ENCODE data around the gene MCC. TPM values are rescaled to one million over a fixed set of nuclear protein-coding genes. Genes with fewer than 3 reads are reported as not detected.

Gene MCC
- total and polyA plus RNA-seq, 2 experiments from 2014 or later, result 8.3 to 31.5 TPM

- H3K4me1 ChIP-seq (ENCODE audit: insufficient read depth), result no peaks in the 10 kb centered on the region
- H3K36me3 ChIP-seq (replicated peaks; ENCODE audit: insufficient read depth, low read depth), result no peaks in the 10 kb centered on the region
- H2AFZ ChIP-seq, result no peak overlapping the region
- TF ChIP-seq EZH2phosphoT487 (IDR thresholded peaks at IDR 0.05; ENCODE audit: low read depth, severe bottlenecking, unreplicated experiment) (no peak), EZH2 (IDR thresholded peaks at IDR 0.05; ENCODE audit: borderline replicate concordance) (no peak), CTCF (IDR thresholded peaks at IDR 0.05; ENCODE audit: poor library complexity) (no peak)
- 90% methylated on average over 18 of the region's 21 CpGs for WGBS (ENCODE audit: low lambda C conversion rate, missing lambda C conversion rate)
- no peaks in the 10 kb centered on the region for H4K20me1 ChIP-seq (ENCODE audit: insufficient read depth, poor library complexity, severe bottlenecking)
- no peak for DNase-seq (ENCODE audit: low spot score)
- H3K79me2 ChIP-seq, result no peaks in the 10 kb centered on the region
- no peak overlapping the region for H3K27ac ChIP-seq
- H3K9me3 ChIP-seq (ENCODE audit: low read depth), result no peaks in the 10 kb centered on the region
- no peaks in the 10 kb centered on the region for H3K9me2 ChIP-seq (replicated peaks; ENCODE audit: insufficient read depth)
- H3K4me2 ChIP-seq, result no peak overlapping the region
- no peaks in the 10 kb centered on the region for H3K27me3 ChIP-seq
- no peak overlapping the region for H3K4me3 ChIP-seq
These were observed 55.2 kb downstream of the MCC start for GRCh38 chr5:113433071-113433470.

- Histone ChIP-seq H3K27me3 (no peaks in the 10 kb centered on the region), H3K9me3 (ENCODE audit: low read depth) (no peaks in the 10 kb centered on the region), H3K9me2 (replicated peaks; ENCODE audit: insufficient read depth) (no peaks in the 10 kb centered on the region), H3K36me3 (replicated peaks; ENCODE audit: insufficient read depth, low read depth) (no peaks in the 10 kb centered on the region), H3K79me2 (no peaks in the 10 kb centered on the region), H2AFZ (no peak overlapping the region), H3K27ac (no peak overlapping the region), H3K4me1 (ENCODE audit: insufficient read depth) (no peaks in the 10 kb centered on the region), H3K4me3 (no peak overlapping the region), H4K20me1 (ENCODE audit: insufficient read depth, poor library complexity, severe bottlenecking) (no peaks in the 10 kb centered on the region), H3K4me2 (no peak overlapping the region)
- TF ChIP-seq EZH2 (IDR thresholded peaks at IDR 0.05; ENCODE audit: borderline replicate concordance) (no peak), EZH2phosphoT487 (IDR thresholded peaks at IDR 0.05; ENCODE audit: low read depth, severe bottlenecking, unreplicated experiment) (no peak), CTCF (IDR thresholded peaks at IDR 0.05; ENCODE audit: poor library complexity) (no peak)
- no peak for DNase-seq (ENCODE audit: low spot score)
- WGBS (ENCODE audit: low lambda C conversion rate, missing lambda C conversion rate), result 65% methylated on average over 3 of the region's 3 CpGs
These were observed 60.2 kb downstream of the MCC start for GRCh38 chr5:113427871-113428574.

DNA sequence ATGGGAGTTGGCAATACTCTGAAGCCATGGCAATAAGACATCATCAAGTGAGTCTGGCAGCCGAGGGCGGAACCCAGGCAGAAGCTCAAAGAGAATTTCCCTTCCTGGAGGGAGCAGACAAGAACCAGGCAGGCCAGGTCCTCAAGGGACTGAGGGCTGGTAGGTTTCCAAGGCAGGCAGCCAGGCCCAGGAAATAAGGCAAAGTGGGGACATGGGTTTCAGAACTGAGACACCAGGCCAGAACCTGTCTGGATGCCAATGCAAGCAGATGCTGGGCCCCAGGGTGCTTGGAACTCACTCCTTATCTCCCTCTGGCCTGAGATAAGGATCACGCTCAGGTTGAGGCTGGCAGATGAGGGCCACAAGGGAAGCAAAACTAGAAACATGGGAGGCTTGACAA lies 62.3 kb downstream of the MCC start:
- H3K4me2 ChIP-seq, result no peak overlapping the region
- no peak overlapping the region for H2AFZ ChIP-seq
- no peak for TF ChIP-seq CTCF (IDR thresholded peaks at IDR 0.05; ENCODE audit: poor library complexity)
- no peak for TF ChIP-seq EZH2 (IDR thresholded peaks at IDR 0.05; ENCODE audit: borderline replicate concordance)
- TF ChIP-seq EZH2phosphoT487 (IDR thresholded peaks at IDR 0.05; ENCODE audit: low read depth, severe bottlenecking, unreplicated experiment), result no peak
- no peaks in the 10 kb centered on the region for H3K79me2 ChIP-seq
- H3K27me3 ChIP-seq, result no peaks in the 10 kb centered on the region
- H3K9me2 ChIP-seq (replicated peaks; ENCODE audit: insufficient read depth), result no peaks in the 10 kb centered on the region
- 78% methylated on average over 3 of the region's 3 CpGs for WGBS (ENCODE audit: low lambda C conversion rate, missing lambda C conversion rate)
- no peaks in the 10 kb centered on the region for H3K9me3 ChIP-seq (ENCODE audit: low read depth)
- no peak overlapping the region for H3K27ac ChIP-seq
- no peaks in the 10 kb centered on the region for H3K36me3 ChIP-seq (replicated peaks; ENCODE audit: insufficient read depth, low read depth)
- no peaks in the 10 kb centered on the region for H4K20me1 ChIP-seq (ENCODE audit: insufficient read depth, poor library complexity, severe bottlenecking)
- H3K4me1 ChIP-seq (ENCODE audit: insufficient read depth), result no peaks in the 10 kb centered on the region
- H3K4me3 ChIP-seq, result no peak overlapping the region
- no peak for DNase-seq (ENCODE audit: low spot score)

All from hepatocyte (in vitro differentiated cells).